ENCODE results near the gene PRIMPOL.
"Not testable (repeated sequence)": the region's sequence is repeated elsewhere in the genome, so short reads cannot be mapped to it uniquely, and the experiment has no call there.

The PRIMPOL gene

GRCh38 chr4:184641451-184641850 is 8.1 kb upstream of the PRIMPOL start:
- no peak for DNase-seq

- DNase-seq = no peak
Measured at GRCh38 chr4:184643731-184644130, 5.8 kb upstream of the PRIMPOL start.

- DNase-seq = no peak
Measured at GRCh38 chr4:184644553-184645307, 4.8 kb upstream of the PRIMPOL start.

- no peak for DNase-seq
Measured at GRCh38 chr4:184645904-184646610, 3.5 kb upstream of the PRIMPOL start.

- DNase-seq = no peak
Measured at GRCh38 chr4:184647266-184648053, 2.1 kb upstream of the PRIMPOL start.

GRCh38 chr4:184648054-184648312 is 1.6 kb upstream of the PRIMPOL start:
- no peak for DNase-seq

GRCh38 chr4:184648313-184649025 is 1.1 kb upstream of the PRIMPOL start:
- peak; percentile 73 for DNase-seq

GRCh38 chr4:184649971-184650855 is 675 bp downstream of the PRIMPOL start:
- peak; percentile 63 for DNase-seq

GRCh38 chr4:184651899-184652298 is 2.4 kb downstream of the PRIMPOL start:
- DNase-seq = no peak

- not testable (repeated sequence) for DNase-seq
Measured at GRCh38 chr4:184652681-184653080, 3.1 kb downstream of the PRIMPOL start.

GRCh38 chr4:184653650-184654049 is 4.1 kb downstream of the PRIMPOL start:
- DNase-seq = no peak

- no peak for DNase-seq
Measured at GRCh38 chr4:184655889-184656869, 6.6 kb downstream of the PRIMPOL start.

- no peak for DNase-seq
Measured at GRCh38 chr4:184657144-184657543, 7.6 kb downstream of the PRIMPOL start.

- DNase-seq = not testable (repeated sequence)
Measured at GRCh38 chr4:184657820-184658219, 8.3 kb downstream of the PRIMPOL start.

- DNase-seq = no peak
Measured at GRCh38 chr4:184660978-184661377, 11.4 kb downstream of the PRIMPOL start.

- DNase-seq = no peak
Measured at GRCh38 chr4:184662236-184662635, 12.7 kb downstream of the PRIMPOL start.

- DNase-seq = no peak
Measured at GRCh38 chr4:184664445-184665210, 15.1 kb downstream of the PRIMPOL start.

- DNase-seq = no peak
Measured at GRCh38 chr4:184666670-184667069, 17.1 kb downstream of the PRIMPOL start.

- DNase-seq = no peak
Measured at GRCh38 chr4:184668096-184668495, 18.6 kb downstream of the PRIMPOL start.

GRCh38 chr4:184668511-184669114 is 19.1 kb downstream of the PRIMPOL start:
- DNase-seq = no peak

Measured in activated CD8-positive, alpha-beta memory T cell treated with anti-CD3 and anti-CD28 coated beads, Interleukin-2, amount 50 U/mL, for 48 hours (primary cell).